ENCODE measurements around the gene CLTC. TPM values are rescaled to one million over a fixed set of nuclear protein-coding genes. Genes with fewer than 3 reads are reported as not detected.

CLTC gene
- total RNA-seq, 1 donor from 2014 or later, result 210 TPM

DNA sequence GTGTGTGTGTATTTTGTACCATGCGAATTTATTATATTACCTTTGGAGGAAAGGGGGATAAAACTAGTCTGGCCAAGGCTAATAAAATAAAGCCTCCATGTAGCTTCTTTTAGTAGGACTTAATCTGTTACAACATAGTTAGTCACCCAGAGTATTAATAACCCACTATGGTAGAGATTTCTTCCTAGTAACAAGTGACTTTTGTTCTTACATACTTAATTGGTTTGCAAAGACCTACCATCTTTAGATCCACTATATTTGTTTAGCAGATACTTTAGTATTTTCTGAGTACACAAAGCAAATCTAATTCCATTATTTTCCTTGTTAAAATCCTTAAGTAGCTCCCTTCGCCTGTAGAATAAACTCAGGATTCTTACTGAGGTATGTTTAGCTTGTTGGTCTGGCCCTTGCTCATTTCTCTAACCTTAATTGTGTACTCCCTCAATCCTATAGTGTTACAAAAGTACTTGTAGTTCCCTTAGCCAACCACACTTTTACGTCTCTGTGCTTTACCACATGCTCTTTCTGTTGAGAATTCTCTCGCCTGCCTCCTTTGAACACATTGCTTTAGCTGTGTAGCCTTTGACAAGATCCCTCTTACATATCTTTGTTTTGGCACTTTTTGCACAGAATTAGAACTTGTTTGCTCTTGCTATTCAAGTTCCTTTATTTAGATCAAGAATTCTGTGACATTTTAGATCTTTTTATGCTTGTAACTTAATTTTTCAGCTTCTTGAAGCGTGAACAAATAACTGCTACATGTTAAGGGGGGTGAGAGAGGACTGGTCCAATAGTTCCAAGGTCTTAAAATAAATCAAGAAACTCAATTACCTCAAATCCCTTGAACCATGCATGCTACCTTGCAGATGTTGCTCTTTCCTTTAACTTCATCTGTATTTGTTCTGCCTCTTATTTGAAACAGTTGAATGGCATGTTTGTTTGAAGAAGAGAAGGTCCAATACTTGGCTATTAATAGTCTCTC, 23.8 kb downstream of the CLTC start:
- Histone ChIP-seq H3K36me3 (peaks cover 46% of the 10 kb centered on the region), H3K27ac (no peak overlapping the region), H3K4me3 (no peak overlapping the region), H3K9me3 (no peaks in the 10 kb centered on the region), H3K4me1 (peaks cover 26% of the 10 kb centered on the region), H3K27me3 (no peaks in the 10 kb centered on the region)
- TF ChIP-seq, protein P1, sequence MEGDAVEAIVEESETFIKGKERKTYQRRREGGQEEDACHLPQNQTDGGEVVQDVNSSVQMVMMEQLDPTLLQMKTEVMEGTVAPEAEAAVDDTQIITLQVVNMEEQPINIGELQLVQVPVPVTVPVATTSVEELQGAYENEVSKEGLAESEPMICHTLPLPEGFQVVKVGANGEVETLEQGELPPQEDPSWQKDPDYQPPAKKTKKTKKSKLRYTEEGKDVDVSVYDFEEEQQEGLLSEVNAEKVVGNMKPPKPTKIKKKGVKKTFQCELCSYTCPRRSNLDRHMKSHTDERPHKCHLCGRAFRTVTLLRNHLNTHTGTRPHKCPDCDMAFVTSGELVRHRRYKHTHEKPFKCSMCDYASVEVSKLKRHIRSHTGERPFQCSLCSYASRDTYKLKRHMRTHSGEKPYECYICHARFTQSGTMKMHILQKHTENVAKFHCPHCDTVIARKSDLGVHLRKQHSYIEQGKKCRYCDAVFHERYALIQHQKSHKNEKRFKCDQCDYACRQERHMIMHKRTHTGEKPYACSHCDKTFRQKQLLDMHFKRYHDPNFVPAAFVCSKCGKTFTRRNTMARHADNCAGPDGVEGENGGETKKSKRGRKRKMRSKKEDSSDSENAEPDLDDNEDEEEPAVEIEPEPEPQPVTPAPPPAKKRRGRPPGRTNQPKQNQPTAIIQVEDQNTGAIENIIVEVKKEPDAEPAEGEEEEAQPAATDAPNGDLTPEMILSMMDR (IDR thresholded peaks at IDR 0.05), result no peak
- ATAC-seq, result peak; percentile 65
- DNase-seq, result no peak
- intact Hi-C loops (cut with DNase I), result no loop called here

DNA sequence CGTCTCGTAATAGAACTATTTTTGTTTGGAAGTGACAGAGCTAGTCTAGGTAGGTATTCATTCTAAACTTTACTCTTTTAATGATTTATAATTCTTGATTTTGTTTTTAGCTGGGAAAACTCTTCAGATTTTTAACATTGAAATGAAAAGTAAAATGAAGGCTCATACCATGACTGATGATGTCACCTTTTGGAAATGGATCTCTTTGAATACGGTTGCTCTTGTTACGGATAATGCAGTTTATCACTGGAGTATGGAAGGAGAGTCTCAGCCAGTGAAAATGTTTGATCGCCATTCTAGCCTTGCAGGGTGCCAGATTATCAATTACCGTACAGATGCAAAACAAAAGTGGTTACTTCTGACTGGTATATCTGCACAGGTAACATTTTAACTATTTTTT, 27.6 kb downstream of the CLTC start:
- no peak for DNase-seq
- H3K27ac ChIP-seq, result no peak overlapping the region
- no peak for ATAC-seq
- TF ChIP-seq, protein P1 (IDR thresholded peaks at IDR 0.05), result no peak
- H3K4me1 ChIP-seq, result peaks cover 13% of the 10 kb centered on the region
- H3K9me3 ChIP-seq, result no peaks in the 10 kb centered on the region
- peaks cover 81% of the 10 kb centered on the region for H3K36me3 ChIP-seq
- H3K4me3 ChIP-seq, result no peak overlapping the region
- intact Hi-C loops (cut with DNase I), result no loop called here
- H3K27me3 ChIP-seq, result no peaks in the 10 kb centered on the region

DNA sequence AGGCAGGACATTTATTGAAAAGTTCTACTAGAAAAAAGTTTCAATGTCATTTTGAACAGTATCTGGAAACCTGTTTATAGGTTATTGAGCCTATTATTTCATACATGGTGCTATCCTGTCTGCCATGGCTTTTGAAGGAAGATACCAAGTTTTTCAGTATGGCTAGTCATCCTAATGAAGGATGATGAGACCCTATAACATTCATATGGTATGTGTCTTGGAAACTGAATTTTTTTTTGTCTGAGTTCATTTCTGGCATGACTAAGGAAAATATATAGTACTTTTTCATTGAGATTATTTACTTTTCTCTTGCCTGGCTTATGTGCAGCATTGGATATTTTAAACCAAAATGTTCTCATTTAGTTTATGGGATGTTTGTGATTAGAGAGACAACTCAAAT, 30.2 kb downstream of the CLTC start:
- no peak for ATAC-seq
- no peaks in the 10 kb centered on the region for H3K4me1 ChIP-seq
- no peak overlapping the region for H3K4me3 ChIP-seq
- H3K27me3 ChIP-seq, result no peaks in the 10 kb centered on the region
- H3K36me3 ChIP-seq, result peaks cover 96% of the 10 kb centered on the region
- H3K9me3 ChIP-seq, result no peaks in the 10 kb centered on the region
- intact Hi-C loops (cut with DNase I), result loop anchor here (10.0 kb wide), 1 partner anchor 415 kb away; no protein-coding TSS in a partner anchor
- H3K27ac ChIP-seq, result no peak overlapping the region
- TF ChIP-seq, protein P1 (IDR thresholded peaks at IDR 0.05), result no peak
- DNase-seq, result no peak

DNA sequence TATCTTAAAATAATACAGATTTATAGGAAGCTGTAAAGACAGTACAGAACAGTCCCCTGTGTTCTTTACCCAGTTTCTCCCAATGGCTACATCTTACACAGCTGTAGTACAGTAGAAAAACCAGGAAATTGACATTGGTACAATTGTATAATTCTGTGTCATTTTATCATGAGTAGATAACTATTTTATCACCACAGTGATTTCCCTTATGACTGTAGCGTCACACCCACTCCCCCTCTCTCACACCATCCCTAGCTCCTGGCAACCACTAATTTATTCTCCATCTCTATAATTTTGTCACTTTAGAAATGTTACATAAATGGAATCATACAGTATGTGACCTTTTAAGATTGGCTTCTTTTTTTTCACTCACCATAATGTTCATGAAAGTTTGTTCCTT, 30.9 kb downstream of the CLTC start:
- Histone ChIP-seq H3K4me3 (no peak overlapping the region), H3K9me3 (no peaks in the 10 kb centered on the region), H3K27me3 (no peaks in the 10 kb centered on the region), H3K4me1 (no peaks in the 10 kb centered on the region), H3K27ac (no peak overlapping the region), H3K36me3 (peaks cover 96% of the 10 kb centered on the region)
- DNase-seq (no peak), ATAC-seq (no peak)
- intact Hi-C loops (cut with DNase I), result loop anchor here (10.0 kb wide), 1 partner anchor 414 kb away; no protein-coding TSS in a partner anchor
- TF ChIP-seq, protein P1 (IDR thresholded peaks at IDR 0.05), result no peak

DNA sequence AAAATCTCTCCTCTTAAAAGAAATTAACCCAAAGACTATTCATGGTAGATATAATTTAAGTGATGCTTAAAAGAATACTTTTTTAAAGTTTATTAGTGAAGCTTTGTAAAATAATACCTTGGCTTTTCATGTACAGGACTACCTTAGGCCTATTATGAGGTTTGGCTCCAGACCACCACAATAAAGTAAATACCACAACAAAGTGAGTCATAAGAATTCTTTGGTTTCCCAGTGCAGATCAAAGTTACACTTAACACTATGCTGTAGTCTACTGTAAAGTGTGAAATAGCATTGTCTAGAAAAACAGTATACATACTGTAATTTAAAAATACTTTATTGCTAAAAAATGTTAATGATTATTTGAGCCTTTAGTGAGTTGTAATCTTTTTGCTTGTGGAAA, 31.7 kb downstream of the CLTC start:
- intact Hi-C loops (cut with DNase I), result loop anchor here (10.0 kb wide), 1 partner anchor 413 kb away; no protein-coding TSS in a partner anchor
- no peak overlapping the region for H3K27ac ChIP-seq
- DNase-seq, result no peak
- H3K27me3 ChIP-seq, result no peaks in the 10 kb centered on the region
- H3K36me3 ChIP-seq, result peaks cover 96% of the 10 kb centered on the region
- no peaks in the 10 kb centered on the region for H3K9me3 ChIP-seq
- ATAC-seq, result no peak
- TF ChIP-seq, protein P1 (IDR thresholded peaks at IDR 0.05), result no peak
- H3K4me1 ChIP-seq, result no peaks in the 10 kb centered on the region
- no peak overlapping the region for H3K4me3 ChIP-seq

Data from upper lobe of right lung (tissue), 1 donor.